HG02642 (cell line): ENCODE measurements around the gene CACNA2D2.
"Not testable (repeated sequence)": the region's sequence is repeated elsewhere in the genome, so short reads cannot be mapped to it uniquely, and the experiment has no call there.

Experiments
- ATAC-seq: cut with Tn5 transposase; IDR thresholded peaks from one replicate; pipeline ENCODE4 v1.9.1; 2021; ENCODE audit warnings: mild to moderate bottlenecking; ENCODE audit not compliant: unreplicated experiment, poor library complexity

Gene CACNA2D2

DNA sequence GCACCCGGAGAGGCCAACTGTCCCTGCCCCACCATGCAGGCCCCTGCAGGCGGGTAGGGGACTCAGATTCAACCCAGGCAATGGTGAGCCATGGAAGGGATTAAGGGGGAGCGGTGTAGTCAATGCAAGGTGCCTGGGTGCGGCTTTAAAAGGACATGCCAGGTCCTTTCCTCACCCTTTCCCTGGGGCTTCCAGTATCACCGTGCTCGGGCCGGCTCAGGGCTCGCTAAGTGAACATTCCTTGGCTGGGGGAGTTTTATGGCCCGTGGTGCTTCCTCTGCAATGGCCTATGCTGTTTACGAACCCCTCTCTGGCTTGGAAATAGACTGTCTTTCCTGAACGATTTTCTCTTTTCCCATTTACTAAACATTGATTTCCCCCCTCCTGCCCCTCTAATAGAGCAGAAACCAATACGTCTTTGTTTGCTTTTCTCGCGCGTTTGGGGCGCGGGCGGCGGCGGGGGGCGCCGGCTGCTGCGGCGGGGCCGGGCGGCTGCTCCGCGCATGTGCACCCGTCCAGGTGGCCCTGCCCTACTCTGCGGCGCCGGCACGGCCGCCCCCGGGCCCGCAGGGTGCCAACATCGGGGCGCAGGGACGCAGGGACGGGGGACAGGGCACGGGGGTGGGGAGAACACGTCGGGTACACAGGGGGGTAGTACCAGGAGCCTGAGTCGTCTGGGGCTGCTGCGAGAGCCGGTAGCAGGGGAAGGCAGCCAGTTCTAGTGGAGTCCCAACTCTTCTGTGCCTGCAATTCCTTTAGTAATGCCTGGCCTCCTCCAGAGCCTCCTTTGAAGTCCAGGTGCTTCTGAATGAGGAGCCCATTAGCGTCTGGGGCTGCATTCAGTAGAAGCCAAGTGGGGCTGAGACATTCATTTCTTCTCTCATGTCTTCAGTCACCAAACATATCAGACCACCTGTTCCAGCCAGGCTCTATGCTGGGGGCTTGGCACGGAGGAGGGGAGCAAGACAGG lies 26.9 kb upstream of the CACNA2D2 start:
- ATAC-seq: no peak

DNA sequence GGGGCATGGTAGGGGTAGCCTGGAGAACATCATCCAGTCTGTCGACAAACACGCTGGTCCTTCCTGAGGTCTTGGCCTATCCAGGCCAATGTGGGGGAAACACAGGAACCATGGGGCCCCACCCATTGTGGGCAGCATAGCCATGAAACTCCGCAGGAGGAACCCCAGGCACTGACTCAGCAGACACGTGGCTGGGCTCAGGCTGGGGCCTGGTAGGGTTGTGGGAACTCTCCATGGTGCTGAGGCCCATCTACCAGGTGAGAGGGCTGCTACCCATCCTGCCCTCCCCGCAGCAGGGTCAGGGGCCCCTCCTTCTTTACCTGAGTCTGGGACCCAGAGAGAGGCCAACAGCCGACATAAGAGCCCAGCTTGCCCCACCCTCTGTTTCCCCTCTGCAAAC lies 22.6 kb upstream of the CACNA2D2 start:
- ATAC-seq: no peak

DNA sequence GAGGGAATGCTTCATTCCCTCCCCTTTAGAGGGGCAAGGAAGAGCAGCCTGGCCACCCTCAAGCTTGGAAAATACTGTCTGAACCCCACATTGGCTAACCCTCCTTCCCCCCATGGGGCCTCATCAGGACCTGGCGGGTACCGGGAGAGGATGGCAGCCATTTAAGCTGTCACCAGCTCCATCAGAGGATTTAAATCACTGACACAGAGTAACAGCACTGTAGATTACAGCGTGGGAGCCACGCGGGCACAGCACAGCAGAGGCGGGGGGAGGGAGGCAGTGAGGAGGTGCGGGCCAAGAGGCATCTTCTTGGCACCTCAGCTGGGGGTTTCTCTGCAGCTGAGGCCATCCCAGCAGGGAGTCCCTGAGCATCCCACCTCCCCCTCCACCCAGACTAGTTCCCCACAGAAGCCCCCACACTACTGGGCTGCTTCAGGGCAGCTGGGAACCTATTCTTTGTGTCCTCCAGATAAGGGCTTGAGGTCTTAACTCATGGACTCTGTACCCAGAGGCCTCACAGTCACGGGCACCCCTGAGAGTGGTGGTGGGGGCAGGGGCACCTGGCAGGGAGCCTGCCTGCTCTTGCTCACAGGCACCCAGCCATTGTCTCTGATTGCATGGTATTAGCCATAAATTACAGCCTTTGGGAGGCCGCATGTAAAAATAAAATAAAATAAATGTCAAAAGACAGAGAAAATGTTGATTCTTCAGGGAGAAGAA lies 21.9 kb upstream of the CACNA2D2 start:
- ATAC-seq: no peak

DNA sequence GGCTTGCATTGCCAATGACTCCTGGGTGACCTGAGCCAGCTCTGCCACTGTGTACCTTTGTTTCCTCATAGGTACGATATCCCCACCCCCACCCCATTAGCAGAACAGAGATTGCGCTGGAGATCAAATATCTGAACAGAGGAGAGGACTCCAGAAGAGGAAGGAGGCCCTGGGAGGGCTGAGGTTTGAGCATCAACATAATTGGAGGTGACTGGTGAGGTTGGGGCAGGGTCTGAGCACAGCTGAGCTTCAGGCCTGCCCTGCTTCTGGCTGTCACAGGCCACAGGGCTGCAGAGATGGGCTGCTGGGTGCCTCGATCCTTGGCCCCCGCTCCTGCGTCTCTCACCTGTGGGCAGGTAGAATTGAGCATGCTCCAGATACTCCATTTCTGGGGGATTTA lies 21.3 kb upstream of the CACNA2D2 start:
- ATAC-seq: no peak

DNA sequence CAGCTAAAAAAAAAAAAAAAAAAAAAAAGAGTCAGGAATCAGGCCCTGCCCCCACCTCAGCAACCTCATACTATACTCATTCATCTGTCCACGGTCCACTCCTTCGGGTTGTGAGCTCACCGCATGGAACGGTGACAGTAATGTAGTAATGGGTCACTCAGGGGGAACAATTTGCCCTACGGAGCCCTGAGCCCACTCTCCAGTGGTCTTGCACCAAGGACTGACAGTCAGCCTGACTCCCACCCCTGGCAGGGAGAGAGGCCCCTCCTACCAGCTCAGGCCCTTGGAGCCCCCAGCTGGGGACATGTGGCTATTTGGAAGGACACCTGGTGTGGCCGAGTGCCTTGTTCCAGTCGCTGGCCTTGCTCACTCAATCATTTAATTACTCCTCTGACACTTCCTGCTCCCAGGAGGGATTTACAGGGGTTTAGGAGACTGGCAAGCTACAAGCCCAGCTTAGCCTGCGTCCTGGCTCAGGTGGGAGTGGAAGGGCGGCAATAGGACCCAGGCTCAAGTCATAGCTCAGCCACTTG lies 19.9 kb upstream of the CACNA2D2 start:
- ATAC-seq: no peak

DNA sequence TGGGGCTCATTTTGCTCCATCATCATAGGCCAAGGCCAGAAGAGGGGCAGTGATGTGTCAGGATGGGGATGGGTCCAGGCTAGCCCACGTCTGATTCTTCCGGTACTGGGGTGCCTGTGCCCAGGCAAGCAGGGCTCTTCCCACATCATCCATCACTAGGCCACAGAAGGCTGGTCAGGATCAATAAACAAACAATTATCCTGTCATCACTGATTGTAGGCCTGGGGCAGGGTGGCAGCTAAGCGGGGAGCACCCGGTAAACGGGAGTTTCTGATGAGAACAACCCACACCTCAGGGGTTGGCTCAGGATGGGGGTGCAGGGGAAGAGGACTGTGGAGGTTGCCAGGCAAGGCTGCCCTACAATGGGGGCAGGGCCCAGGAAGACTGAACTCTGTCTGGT lies 18.1 kb upstream of the CACNA2D2 start:
- no peak for ATAC-seq

DNA sequence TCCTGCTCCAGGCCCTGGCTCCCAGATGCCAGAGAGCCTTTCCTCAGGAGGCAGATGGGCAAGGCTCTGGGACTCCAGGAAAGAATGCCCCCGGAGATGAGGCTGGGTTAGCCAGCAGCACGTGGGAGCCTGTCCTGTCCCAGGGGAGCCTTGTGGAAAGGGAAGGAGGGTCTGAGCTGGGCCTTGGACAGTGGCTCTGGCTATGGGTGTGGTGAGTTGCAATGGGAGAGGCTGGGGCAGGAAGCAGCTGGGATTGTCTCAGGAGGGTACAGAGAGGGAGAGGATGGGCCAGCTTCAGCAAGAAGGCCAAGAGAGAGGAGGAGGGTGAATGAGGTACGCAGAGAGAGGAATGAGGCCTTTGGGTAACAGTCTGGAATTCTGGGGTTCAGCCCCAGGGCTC lies 17.4 kb upstream of the CACNA2D2 start:
- ATAC-seq: no peak

DNA sequence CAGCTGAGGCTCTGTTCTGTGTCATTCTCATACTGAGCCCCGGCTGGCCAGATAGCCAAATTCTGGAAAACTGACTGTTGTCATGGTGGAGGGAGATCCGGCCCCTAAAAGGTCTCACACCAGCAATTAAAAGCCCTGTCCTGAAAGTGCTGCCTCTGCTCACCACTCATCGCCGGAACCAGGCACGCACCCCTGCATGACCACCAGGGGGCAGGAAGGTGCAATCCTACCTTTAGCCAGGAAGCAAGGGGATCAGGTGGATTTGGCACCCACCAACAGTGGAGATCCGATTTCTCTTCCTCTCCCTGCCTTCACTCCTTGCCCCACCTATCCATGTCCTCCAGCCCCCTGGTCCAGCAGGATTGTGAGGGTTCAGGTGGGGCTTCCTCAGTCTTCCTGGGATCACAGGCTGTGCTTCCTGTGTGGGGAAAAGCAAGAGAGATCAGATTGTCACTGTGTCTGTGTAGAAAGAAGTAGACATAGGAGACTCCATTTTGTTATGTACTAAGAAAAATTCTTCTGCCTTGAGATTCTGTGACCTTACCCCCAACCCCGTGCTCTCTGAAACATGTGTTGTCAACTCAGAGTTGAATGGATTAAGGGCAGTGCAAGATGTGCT lies 16.1 kb upstream of the CACNA2D2 start:
- ATAC-seq: no peak

DNA sequence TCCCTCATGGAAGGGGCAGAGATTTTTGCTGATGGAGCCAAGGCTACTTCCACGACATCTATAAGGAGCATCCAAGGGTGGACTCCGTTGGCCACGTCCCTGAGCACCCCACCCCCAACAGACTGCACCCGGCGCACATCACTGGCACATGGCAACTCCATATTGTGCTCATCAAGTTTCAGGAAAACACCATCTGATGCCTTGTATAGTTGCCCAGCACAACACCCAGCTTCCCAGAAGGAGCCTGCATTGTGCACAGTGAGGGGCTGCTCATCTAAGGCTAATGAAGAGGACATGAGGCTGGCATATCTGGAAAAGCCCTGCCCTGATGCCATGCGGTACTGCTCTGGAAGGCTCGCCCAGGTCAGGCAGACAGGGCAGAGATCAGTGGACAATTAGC lies 15.0 kb upstream of the CACNA2D2 start:
- no peak for ATAC-seq

DNA sequence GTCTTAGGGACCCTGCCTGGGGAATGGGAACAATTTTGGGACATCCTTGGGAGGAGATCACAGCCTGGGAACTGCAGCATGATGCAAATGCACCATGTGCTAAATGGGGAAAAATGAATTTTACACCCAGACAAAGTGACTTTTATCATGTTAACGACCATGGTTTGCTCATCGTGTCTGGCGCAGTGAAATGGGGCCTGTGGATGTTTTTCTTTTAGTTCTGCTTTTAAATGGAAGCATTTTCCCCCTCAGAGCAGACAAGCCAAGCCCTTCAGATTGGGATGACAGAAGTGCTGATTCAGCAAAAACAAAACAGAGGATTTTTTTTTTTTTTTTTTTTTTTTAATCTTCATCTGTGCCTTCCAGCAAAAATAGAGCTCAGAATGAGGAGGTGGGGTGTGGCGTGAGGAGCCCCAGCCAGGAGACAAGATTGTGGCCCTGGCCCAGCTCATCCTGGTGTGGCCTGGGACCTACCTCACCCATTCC lies 14.3 kb upstream of the CACNA2D2 start:
- no peak for ATAC-seq

DNA sequence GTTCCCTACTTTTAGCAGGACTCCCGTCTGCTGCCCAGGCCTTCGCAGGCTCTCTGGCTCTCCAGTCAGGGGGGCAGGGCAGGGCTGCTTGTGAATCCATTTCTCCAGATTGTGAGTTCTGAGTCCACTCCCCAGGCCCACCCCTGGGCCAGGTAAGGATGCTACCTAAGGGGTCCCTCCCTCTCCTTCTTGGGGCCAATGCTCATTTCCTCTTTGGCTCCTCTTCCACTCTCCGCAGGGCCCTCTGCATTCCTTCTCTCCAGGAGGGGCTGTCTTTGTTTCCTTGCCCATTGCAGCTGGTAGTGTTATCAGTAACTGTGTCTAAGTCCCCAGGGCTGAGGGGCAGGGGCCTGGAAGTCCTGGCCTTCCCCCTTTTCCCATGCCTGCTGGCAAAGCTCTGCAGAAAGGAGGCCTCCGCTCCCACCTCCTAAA lies 13.0 kb upstream of the CACNA2D2 start:
- no peak for ATAC-seq

DNA sequence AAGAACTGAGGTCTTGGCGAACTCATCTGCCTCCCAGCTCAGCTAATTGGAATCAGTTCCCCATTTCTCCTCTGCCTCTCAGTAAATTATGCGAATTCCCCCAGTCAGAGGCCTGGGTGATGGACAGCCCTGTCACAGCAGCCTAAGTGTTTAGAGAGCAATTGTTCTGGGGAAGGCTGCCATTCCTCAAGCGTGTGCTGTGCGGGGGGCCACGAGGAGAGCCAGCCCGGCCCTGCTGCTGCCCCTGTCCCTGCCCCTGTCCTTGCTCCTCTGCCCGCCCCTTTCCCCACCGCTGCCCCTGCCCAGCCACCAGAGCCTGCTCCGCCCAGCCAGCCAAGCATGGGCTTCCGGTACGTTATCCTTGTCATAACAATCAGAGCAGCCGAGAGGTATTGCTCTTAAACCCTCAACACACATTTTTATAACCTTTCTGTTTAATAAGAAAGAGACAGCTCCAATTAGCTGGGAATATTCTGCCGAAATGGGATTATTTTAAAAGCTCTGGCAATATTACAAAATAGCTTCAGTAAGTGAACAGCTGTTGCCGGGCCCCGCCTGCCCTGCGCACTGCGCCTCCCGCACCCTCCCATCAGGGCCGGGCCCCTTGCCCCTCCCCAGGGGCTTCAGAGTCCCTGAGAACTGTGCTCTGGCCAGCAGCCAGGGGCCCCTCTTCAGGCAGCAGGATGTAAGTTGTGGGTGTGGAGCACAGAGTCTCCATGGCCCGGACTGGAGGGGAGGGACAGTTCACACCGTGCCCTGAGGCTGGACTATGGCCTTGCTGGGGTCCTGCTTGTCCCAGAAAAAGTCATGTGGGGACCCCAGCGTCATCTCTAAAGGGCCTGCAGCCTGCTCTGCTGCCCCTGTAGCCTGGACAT lies 12.4 kb upstream of the CACNA2D2 start:
- ATAC-seq: no peak

DNA sequence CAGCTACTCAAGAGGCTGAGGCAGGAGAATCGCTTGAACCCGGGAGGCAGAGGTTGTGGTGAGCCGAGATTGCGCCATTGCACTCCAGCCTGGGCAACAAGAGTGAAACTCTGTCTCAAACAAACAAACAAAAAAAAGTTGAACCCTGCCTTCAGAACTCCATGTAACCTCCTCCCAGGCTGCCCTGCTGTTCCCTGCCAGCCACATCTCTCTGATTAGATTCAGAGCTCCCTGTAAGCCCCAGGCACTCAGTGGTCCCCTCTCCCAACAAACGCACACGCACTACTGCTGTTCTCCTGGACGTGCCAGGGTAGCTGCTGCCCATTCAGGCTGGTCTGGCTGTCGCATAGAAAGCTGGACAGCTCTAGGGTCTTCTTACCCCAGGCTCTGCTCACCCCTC lies 9.5 kb upstream of the CACNA2D2 start:
- ATAC-seq: not testable (repeated sequence)

DNA sequence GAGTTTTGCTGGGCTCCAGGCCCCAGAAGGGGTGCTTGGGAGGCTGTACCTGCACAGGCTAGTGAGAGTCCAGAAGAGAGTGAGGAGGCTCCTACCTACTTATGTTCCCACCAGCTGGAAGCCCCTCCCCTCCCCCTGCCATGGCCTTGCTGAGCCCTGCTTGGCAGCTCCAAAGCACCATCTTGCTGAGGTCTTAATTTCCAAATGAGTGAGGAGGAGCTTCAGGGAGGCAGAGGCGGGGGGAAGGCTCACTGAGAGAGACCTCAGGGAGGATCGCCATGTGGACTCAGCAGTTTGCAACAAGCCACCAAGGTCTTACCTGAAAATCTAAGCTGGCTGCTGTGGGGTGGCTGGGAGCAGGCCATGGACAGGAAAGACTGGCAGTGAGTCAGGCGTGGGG lies 8.7 kb upstream of the CACNA2D2 start:
- no peak for ATAC-seq

DNA sequence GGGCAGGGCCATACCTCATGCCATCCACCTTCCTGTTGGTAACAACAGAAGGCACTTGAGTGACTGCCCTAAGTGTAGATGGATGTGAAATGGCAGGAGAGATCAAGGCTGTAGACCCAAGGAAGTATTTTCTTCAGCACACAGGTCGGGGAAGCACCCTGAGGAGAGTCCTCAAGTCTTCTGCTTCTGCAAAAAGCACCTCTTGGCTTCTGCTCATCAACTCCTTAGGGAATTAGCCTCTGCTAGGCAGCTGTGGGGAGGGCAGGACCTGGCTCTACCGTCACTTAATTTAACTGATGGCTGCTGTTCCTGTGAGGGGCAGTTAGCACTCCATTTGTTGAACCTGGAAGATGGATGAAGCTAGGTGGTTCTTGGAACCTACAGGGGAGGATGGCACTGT lies 6.9 kb upstream of the CACNA2D2 start:
- ATAC-seq: no peak

DNA sequence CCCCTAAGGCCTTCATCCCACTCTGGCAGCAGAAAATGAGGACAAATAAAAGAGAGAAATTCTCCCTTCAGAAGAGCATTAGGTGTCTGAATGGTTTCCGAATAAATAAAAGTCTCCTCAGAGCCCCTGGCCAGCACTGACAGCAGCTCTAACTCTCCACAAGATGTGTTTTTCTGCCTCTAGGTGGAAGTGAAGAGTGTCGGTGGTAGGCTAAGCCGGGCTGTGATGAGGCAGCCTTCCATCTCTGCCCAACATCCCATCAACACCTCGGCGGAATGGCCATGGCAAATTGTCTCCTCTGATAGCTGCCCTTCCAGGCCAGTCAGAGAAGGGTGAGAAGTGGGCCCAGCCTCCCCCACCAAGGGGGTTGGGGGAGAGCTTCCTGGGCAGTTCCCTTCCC lies 6.3 kb upstream of the CACNA2D2 start:
- no peak for ATAC-seq

DNA sequence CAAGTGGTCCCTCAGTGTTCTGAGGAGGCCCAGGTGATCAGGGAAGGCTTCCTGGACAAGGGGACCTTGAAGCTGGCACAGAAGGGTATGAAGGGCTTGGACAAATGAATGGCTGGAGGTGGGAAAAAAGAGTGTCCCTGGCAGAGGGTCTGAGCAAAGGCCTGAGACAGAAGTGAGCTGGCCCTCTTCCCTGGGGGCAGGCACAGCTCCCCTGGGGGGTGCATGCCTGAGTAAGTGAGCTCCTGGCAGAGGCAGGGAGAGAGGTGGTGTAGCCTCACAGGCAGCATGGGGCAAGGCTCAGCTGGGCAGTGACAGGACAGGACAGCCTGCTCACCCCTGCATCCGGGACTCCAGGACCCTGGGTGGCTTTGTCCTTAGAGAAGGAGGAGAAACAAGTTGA lies 5.4 kb upstream of the CACNA2D2 start:
- ATAC-seq: no peak

DNA sequence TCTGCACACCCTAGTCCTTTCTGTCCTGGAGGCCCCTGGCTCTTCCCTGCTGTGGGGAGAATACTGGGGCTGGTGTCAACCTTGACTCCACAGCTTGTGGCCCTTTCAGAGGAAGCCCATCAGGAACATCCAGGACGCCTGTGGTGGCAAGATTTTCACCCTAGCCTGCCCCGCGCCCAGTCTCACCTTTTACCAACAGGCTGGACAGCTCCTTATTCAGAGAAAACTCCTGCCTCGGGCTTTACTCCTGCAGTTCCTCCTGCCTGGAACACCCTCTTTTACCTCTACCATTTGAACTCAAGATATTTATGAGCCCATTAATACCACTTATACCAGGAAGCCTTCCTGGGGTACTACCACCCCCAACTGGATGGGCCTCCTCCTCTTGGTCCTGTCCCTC lies 2.7 kb upstream of the CACNA2D2 start:
- no peak for ATAC-seq

DNA sequence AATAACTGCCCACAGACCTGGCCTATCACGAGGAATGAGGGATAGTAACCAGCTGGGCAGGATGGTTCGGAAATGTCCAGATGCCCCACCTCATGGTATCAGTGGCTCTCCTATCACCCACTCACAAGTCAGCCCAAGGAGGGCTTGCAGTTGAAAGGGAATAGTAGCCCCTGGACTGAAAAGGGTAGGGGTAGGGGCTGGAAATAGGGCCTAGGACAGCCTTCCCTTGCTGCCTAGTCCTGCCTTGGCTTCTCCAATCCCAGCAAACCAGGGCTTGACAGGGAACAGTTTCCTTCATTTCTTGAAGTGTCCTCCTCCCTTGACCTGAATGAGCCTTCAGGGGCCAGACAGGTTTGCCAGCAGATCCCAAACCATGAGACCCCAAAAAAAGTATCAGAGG lies 1.2 kb upstream of the CACNA2D2 start:
- no peak for ATAC-seq
